ENCODE results near the gene STRIP1.

The STRIP1 gene, protein sequence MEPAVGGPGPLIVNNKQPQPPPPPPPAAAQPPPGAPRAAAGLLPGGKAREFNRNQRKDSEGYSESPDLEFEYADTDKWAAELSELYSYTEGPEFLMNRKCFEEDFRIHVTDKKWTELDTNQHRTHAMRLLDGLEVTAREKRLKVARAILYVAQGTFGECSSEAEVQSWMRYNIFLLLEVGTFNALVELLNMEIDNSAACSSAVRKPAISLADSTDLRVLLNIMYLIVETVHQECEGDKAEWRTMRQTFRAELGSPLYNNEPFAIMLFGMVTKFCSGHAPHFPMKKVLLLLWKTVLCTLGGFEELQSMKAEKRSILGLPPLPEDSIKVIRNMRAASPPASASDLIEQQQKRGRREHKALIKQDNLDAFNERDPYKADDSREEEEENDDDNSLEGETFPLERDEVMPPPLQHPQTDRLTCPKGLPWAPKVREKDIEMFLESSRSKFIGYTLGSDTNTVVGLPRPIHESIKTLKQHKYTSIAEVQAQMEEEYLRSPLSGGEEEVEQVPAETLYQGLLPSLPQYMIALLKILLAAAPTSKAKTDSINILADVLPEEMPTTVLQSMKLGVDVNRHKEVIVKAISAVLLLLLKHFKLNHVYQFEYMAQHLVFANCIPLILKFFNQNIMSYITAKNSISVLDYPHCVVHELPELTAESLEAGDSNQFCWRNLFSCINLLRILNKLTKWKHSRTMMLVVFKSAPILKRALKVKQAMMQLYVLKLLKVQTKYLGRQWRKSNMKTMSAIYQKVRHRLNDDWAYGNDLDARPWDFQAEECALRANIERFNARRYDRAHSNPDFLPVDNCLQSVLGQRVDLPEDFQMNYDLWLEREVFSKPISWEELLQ

DNA sequence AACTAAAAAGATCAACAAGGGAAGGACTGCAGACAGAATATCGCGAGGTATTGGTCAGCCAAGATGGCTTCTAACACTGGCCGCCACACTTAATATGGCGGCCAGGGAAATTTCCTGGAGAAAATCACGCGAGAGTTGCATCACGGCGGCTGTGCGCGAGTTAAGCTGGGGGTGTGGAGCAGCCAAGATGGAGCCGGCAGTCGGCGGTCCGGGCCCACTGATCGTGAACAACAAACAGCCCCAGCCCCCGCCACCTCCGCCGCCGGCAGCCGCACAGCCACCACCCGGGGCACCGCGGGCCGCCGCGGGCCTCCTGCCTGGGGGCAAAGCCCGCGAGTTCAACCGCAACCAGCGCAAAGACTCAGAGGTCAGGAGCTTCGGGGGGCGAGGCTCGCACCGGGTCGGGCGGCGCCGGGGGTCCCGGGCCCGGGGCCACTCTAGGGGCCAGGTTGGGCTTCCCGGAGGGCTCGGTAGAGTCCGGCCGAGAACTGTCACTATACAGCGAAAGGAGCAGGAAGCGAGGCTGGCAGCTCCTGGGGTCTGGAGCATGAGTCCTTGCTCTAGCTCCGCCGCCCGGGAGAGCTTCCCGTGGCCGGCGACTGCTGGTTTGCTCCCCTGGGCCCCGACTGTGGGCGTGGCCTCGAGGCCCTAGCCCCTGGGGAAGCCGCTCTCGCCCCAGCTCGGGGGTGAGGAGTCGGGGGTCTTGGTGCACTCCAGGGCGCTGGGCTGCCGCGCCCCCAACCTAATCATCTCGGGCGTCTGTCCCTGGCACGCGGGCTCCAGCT lies at the start of gene STRIP1:
Gene STRIP1 (plus strand): TSS at position 174 of the 785 bp plus-strand sequence. CDS start 14 bp downstream, at position 188.
- peak; percentile 71 to 82 (median 80) for DNase-seq

DNA sequence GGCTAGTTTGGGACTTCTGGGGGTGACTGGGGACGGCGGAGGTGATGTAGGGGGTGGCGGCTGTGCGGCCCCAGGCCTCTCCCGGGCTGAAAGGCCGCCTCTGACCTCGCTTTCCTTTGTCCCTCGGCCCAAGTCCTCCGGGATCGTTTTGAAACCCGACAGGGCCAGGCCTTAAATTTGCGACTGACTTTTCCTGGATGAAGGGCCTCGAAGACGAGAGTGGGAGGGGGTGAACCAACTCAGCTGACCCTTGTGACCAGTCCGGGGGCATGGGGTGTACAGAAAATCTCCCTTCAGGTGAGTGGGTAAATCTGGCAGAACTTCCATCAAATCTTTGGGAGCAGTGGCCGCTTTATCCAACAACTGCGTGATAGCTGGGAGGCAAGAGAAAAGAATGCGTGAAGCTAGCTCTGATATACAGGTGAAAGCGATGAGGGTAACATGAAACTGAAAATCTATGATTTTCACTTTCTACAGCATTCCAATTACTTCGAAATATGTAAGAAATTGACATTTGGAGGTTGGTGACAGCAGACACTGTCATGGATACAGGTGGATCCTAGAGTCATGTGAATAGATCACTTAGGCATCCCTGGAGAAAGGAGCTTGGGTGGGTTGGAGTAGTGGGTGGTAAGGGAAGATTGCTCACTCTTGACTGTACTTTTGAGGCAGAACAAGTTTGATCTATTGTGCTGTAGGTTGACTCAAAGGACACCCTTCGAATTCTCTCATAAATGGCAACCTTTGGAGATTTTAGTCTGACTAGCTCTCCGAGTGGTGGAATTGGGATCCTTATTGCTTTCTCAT lies 49.0 kb upstream of the STRIP1 start:
- no peak for DNase-seq

GRCh38 chr1:109986054-109986444 lies 48.4 kb upstream of the STRIP1 start:
- DNase-seq, result no peak

DNA sequence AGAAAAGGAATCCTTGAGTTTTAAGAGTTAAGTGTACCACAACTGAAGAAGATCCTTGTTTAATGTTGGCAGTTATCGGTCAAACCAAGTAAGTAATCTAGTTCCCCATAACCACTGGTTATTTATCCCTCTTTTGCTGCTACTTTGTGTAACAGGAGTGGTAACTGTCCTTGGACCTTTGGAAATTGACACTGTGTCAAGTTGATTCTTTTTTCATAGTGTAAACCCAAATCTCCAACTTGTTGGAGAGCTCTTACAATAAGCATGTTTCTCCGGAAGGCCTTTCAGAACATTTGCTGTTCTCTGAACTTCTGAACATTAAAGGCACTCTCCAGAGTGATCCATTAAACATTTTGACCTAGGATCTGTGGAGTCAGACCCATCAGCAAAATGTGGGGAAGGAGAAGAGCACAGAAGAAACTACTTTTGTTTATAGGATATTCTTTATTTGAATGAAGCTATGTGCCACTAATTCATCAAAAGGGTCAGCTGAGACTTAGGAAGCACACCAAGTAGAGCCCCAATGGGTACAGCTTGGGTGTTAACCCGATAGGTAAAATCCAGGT lies 46.0 kb upstream of the STRIP1 start:
- DNase-seq, result no peak

- DNase-seq, result no peak
Observed at GRCh38 chr1:109989506-109990301, 44.7 kb upstream of the STRIP1 start.

GRCh38 chr1:109990302-109990653 lies 44.1 kb upstream of the STRIP1 start:
- no peak for DNase-seq

DNA sequence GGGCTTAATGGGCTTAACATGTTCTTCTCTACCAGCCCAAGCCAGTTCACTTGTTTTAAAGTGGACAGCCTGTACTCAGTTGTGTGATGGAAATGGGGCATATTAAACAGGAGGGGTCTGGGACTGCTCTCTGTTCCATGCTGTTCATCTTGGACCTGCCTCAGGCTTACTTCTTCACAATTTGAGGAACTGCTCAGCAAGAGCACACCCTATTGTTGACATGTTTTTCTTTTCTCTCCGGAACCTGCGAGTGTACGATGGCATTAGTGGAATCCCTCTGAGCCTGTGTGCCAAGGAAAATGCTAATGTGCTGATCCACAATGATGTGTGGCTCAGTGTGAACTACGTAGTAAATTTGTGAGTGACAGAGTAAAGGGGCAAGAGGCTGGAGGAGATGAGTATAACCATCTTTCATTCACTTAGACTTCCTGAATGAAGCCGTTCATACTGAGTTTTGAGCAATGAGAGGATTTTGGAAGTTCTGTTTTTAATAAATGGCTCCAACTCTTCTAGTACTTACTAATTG lies 43.0 kb upstream of the STRIP1 start:
- no peak for DNase-seq

DNA sequence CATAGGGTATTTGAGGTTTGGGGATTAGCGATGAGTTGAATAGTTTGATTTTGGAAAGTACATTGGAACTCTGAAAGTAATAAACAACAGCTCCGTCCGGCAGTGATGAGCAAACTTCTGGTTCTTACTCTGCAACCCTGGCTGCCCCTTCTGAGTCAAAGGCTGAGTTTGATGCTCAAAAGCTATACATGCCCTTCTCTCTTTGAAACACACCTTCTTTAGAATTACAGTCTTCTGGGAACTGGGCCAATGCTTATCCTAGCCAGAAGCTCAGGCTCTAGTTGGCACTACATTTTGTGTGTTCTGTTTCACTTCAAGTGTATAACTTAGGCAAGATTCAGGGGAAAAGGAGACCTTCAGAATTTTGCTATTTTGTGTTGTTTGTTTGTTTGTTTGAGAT lies 40.5 kb upstream of the STRIP1 start:
- DNase-seq, result no peak

DNA sequence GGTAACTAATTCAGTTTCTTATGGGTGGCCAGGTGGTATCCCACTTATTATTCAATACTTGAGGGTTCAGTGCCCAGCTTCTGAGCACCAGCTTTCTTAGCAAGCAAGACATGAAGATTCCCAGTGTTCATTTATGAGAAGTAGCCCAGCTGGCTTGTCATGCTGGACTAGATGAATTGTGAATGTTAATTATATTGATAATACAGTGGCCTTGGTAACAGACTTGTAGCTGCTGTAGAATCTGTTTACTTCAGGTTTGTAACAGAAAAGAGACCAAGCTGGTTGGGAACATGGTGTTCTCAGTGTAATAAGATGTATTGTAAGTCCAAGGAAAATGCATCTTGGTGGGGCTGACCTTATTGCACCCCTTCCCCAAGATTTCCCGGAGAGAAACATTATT lies 39.8 kb upstream of the STRIP1 start:
- no peak for DNase-seq

GRCh38 chr1:109995536-109995935 lies 38.9 kb upstream of the STRIP1 start:
- DNase-seq, result no peak

GRCh38 chr1:109996476-109996875 lies 37.9 kb upstream of the STRIP1 start:
- no peak for DNase-seq

DNA sequence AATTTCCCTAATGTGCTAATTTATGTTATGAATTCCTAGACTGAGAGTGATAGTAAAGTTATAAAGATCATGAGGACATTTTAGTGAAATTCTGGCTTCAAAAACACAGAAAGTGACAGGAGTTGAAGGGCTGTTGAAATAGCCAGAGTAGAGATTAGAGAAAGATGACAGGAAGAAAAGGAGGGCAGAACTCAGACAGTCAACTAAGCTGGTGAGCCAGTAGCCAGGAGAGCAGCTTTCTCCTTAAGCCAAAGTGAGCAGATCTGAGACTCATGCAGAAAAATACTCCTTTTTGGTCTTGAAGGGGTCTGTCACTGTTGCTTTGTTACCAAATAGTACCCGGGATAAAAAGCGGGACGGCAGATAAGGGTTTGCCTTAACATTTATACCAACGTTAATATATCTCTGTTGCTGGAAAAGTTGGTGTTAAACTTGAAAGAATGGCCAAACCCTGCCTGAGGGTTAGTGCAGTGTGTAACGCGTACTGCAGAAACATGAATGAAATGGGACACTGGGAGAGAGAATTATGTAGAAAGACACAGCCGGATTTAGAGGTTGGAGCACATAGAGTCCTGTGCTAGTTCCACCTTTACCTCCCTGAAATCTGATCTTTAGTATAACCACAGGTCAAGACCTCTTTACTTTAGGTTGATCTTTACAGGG lies 37.1 kb upstream of the STRIP1 start:
- DNase-seq, result no peak

GRCh38 chr1:109997867-109998229 lies 36.6 kb upstream of the STRIP1 start:
- no peak for DNase-seq

DNA sequence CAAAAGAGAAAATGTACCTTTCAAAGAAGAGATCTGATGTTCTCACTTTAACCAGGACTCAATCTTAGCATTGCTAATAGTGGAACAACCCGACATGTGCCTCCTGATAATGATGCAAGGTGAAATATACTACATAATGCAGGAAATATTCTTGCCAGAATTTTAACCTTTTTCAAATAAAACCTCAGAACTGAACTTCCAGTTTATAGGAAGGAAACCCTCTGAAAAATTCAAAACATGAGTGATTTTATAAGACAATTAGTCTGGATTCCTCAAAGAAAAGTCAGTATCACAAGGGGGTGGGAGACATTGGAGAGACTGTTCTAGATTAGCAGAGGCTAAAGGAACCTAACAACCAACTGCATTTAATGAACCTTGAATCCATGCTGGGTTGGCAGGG lies 31.7 kb upstream of the STRIP1 start:
- DNase-seq, result no peak

DNA sequence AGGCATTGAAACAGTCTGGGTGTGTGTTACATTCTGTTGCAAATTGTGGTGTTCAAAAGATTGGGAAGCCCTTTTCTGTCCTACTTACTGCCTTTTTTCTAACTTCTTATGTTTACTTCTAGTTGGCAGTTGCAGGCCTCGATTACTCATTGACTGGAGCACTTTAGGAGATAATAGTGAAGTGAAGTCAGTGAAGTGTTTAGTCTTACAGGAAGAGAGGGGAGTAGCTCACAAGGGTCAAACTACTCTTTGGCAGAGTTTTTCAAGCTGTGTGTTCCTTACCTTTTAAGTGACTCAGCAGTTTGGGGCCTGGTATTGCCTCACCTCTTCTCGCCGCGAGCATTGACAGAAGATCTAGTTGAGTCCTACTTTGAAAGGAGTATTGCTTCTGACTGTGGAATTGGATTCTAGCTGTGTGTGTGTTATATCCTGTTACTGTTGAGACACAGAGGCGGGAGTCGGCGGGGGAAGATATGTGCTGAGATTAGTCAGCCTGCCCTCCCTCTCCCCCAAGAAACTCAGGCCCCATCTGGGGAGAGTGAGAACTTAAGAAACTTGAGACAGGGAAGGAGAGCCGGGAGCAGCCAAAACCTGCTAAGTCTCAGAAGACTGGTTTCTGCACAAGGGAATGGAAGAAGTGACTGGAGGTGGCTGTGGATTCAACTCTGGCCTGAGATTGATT lies 30.5 kb upstream of the STRIP1 start:
- DNase-seq, result no peak

- DNase-seq, result no peak
Observed at GRCh38 chr1:110004583-110004982, 29.8 kb upstream of the STRIP1 start.

DNA sequence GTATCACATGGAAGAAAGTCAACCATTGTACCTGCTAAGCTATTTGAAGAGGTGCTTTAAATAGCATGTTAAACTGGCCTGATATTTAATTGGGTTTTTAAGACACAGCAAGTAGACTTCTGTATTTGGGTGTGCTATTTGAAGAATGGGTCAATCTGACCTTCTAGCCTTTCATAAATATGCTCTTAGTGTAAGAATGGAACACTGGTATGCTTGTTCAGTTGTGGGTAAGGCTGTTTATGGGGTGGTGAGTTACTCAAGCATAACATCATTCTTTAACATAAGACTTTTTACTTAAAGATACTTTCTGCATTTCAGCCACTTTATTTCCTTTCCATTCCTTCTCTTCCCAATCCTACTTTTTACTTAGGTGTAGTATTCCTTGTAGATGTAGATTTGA lies 28.5 kb upstream of the STRIP1 start:
- DNase-seq, result no peak

GRCh38 chr1:110006516-110006915 lies 27.9 kb upstream of the STRIP1 start:
- DNase-seq, result no peak

- DNase-seq, result no peak
Observed at GRCh38 chr1:110007046-110007830, 27.2 kb upstream of the STRIP1 start.

Measured in activated CD4-positive, CD25-positive, alpha-beta regulatory T cell (primary cell).